IPS-18c (cell line): ENCODE measurements around the gene LNPEP.
"Not testable (repeated sequence)": the region's sequence is repeated elsewhere in the genome, so short reads cannot be mapped to it uniquely, and the experiment has no call there.

ENCODE experiments used
- H3K4me3 ChIP-seq: 2 replicates; pipeline ENCODE4 v1.7.0; 2013; ENCODE audit warnings: low read depth, mild to moderate bottlenecking, low read length, moderate library complexity; ENCODE audit not compliant: insufficient read depth
- H3K9me3 ChIP-seq: one replicate; pipeline ENCODE4 v1.6.1; 2013; ENCODE audit warnings: mild to moderate bottlenecking, low read length, moderate library complexity; ENCODE audit not compliant: control insufficient read depth, insufficient read depth

Gene LNPEP

GRCh38 chr5:97063251-97063650, 127.4 kb downstream of the LNPEP start:
- H3K9me3 ChIP-seq = no peaks in the 10 kb centered on the region

GRCh38 chr5:97065475-97065874, 129.6 kb downstream of the LNPEP start:
- Histone ChIP-seq H3K4me3 (no peak overlapping the region), H3K9me3 (no peaks in the 10 kb centered on the region)

More at GRCh38 chr5:97063251-97063650, 127.4 kb downstream of the LNPEP start:
- no peak overlapping the region for H3K4me3 ChIP-seq

GRCh38 chr5:97067296-97067850, 131.5 kb downstream of the LNPEP start:
- Histone ChIP-seq H3K9me3 (no peaks in the 10 kb centered on the region), H3K4me3 (no peak overlapping the region)

GRCh38 chr5:97070234-97070633, 134.4 kb downstream of the LNPEP start:
- Histone ChIP-seq H3K9me3 (no peaks in the 10 kb centered on the region), H3K4me3 (no peak overlapping the region)

- H3K9me3 ChIP-seq = no peaks in the 10 kb centered on the region
- H3K4me3 ChIP-seq = no peak overlapping the region
Measured at GRCh38 chr5:97071101-97071500, 135.2 kb downstream of the LNPEP start.

- Histone ChIP-seq H3K4me3 (no peak overlapping the region), H3K9me3 (no peaks in the 10 kb centered on the region)
Measured at GRCh38 chr5:97071993-97072392, 136.1 kb downstream of the LNPEP start.

GRCh38 chr5:97072696-97073095, 136.8 kb downstream of the LNPEP start:
- no peak overlapping the region for H3K4me3 ChIP-seq
- H3K9me3 ChIP-seq = no peaks in the 10 kb centered on the region

GRCh38 chr5:97073420-97073819, 137.5 kb downstream of the LNPEP start:
- Histone ChIP-seq H3K9me3 (no peaks in the 10 kb centered on the region), H3K4me3 (no peak overlapping the region)

- Histone ChIP-seq H3K4me3 (no peak overlapping the region), H3K9me3 (no peaks in the 10 kb centered on the region)
Measured at GRCh38 chr5:97074859-97075489, 139.1 kb downstream of the LNPEP start.

- Histone ChIP-seq H3K9me3 (no peaks in the 10 kb centered on the region), H3K4me3 (no peak overlapping the region)
Measured at GRCh38 chr5:97075649-97076048, 139.8 kb downstream of the LNPEP start.

- Histone ChIP-seq H3K9me3 (no peaks in the 10 kb centered on the region), H3K4me3 (no peak overlapping the region)
Measured at GRCh38 chr5:97076098-97076497, 140.2 kb downstream of the LNPEP start.

GRCh38 chr5:97077246-97077645, 141.4 kb downstream of the LNPEP start:
- H3K4me3 ChIP-seq = no peak overlapping the region
- no peaks in the 10 kb centered on the region for H3K9me3 ChIP-seq

- Histone ChIP-seq H3K4me3 (no peak overlapping the region), H3K9me3 (no peaks in the 10 kb centered on the region)
Measured at GRCh38 chr5:97078958-97079743, 143.3 kb downstream of the LNPEP start.

GRCh38 chr5:97084782-97085458, 149.0 kb downstream of the LNPEP start:
- not testable (repeated sequence) for H3K4me3 ChIP-seq, H3K9me3 ChIP-seq

- Histone ChIP-seq H3K9me3 (peaks cover 5% of the 10 kb centered on the region), H3K4me3 (no peak overlapping the region)
Measured at GRCh38 chr5:97085459-97086181, 149.7 kb downstream of the LNPEP start.
